GM18867 (cell line): ENCODE data around the gene SIAH2.

Experiments
- ATAC-seq: cut with Tn5 transposase; IDR thresholded peaks from one replicate; pipeline ENCODE4 v1.9.1; 2021; ENCODE audit warnings: mild to moderate bottlenecking, moderate library complexity; ENCODE audit not compliant: unreplicated experiment

SIAH2 gene

GRCh38 chr3:150736316-150736719, 26.7 kb downstream of the SIAH2 start:
- no peak for ATAC-seq

GRCh38 chr3:150734795-150735119, 28.2 kb downstream of the SIAH2 start:
- ATAC-seq: no peak

- ATAC-seq: no peak
Observed at GRCh38 chr3:150733936-150734794, 28.8 kb downstream of the SIAH2 start.

GRCh38 chr3:150733373-150733935, 29.5 kb downstream of the SIAH2 start:
- ATAC-seq: no peak

DNA sequence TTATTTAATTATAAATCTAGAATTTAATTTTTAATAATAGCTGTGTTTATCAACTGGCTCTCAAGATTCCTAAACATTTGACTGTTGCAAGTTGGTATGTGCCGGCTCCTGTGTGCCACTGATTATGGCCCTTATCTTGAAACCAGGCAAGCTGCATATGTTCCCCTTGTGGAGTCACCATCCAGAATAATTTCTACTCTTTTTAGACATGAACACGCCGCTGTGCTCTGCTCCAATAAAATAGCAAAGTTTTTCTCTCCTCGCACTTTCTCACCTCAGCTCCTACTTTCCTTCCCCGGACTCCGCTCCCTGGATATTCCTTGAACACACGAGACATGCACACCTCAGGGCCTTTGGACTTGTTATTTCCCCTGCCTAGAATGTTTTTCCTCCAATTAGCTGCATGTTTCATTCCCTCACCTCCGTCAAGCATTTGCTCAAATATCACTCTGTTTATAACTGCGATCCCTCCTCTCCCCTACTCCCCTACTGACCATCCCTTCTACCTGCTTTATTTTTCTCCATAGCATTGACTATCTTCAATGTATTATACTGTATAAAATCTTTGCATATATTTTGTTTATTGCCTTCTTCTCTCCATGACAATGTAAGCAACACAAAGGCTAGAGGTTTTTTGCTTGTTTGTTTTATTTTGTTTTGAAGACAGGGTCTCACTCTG, 33.1 kb downstream of the SIAH2 start:
- ATAC-seq: no peak

DNA sequence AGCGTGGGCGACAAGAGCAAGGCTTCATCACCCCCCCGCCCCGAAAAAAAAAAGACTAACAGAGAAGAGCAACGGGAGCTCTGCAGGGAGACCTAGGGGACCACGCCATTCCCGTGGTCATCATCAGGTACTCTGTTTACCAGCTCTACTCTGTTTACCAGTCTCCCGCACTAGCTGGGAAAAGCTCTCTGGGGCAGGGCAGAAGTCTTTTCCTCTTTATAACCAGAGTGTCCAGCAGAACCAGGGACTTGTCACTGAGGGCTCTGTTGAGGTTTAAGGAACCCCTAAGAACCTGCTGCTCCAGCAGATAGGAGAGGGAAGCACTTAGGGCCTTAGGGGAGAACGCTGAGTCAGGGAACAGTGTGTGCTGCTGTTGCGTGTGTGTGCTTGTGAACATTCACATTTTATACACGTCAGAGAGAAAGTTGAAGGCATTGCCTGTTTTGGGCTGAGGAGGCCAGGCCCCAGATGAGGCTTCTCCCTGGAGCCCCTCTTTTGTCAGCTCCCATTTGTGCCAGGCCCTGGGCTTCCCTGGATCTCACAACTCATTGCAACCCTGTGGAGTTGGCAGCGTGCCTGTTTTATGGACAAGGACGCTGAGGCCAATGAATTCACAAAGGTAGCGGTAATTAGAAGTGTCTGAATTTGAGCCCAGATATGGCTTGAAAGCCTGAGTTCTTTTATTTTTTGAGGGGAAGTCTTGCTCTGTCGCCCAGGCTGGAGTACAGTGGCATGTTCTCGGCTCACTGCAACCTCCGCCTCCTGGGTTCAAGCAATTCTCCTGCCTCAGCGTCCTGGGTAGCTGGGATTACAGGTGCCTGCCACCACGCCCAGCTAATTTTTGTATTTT, 35.1 kb downstream of the SIAH2 start:
- ATAC-seq: no peak

DNA sequence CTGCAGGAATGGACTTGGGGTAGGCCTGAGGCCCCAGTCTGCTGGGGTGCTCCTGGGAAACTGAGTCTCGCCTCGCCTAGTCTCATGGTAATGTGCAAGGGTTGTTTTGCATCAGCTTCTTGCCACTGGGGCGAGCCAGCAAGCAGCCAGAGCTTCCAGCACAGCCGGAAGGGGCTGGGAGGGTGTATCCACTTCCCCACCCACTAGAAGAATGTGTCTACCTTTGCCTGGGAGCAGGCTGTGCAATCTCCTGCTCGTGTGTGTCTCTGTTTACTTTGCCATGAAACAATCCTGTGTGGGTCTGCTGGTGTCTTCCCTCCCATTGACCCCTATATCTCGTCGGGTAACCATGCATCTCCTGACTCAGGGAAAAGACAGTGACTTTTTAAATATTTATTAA, 37.4 kb downstream of the SIAH2 start:
- ATAC-seq: no peak

DNA sequence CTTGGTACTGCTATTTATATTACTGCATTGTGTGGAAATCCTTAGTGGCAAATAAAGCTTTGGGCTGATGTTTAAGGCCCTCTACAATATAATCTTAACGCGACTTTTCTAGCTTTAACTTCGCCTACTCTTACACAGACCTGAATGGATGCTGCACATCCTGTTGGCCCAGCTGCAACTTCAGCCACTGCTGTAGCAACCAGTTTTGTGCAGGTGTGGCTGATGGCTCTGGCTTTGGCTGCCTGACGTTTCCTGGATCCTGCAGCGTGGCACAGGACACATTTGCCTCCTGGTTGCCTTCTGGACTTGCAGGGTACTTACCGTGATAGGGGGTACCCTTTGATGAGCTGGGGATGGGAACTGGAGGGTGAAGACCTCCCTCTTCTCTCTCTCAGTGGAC, 39.0 kb downstream of the SIAH2 start:
- no peak for ATAC-seq

GRCh38 chr3:150722267-150722666, 40.7 kb downstream of the SIAH2 start:
- ATAC-seq: no peak

DNA sequence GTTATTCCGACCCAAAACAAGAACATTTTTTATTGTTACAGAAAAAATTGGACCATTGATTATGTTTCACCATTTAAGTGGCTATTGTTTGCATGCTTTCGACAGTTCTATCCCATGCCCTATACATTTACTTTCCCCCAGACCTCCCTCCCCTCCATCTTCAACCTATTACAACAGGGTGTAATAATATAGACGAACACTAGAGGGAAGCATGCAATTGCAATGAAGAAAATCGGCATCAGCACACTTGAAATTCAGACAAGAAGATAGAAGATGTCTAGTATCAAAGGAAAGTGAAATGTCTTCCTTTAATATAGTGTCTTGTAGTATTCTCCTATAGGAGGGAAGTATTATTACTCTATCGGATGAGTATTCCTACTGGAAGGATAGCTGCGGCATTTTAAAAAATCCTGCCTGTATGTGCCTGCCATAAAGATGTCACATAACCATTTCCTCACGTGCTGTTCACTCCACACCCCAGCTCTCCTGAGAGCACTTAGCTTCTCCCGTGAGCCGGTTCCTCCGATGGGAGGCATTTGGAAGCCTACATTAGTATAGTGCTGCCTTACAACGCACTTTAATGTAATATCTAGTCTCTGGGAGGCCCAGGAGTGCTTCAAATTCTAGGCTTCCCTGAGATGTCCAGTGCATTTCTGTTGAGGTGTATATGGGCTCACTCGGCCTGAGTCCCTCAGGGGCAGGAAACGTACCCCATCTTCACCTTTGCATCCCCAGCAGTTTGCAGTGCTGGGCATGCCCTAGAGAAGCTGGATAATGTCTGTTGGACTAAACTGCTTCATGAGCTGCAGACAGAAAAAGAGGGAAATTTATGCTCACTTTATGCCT, 41.5 kb downstream of the SIAH2 start:
- ATAC-seq: peak; percentile 75

DNA sequence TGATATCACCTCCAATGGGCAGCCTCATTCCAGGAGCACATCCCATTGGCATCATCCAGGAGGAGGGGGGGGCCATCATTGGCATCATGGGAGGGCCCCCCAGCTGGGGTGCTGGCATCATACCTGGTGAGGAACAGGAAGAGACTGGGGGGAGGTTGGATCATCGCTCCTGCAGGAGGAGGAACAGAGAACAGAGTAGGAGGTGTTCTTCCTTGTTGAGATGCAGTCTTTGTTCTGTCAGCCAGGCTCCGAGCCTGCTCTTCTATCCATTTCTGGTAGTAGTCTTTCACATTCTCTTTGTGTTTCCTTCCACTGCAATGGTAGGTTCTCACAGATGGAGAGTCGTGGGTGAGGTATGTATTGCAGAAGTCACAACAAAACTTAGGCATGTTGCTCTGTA, 42.5 kb downstream of the SIAH2 start:
- ATAC-seq: no peak

- no peak for ATAC-seq
Observed at GRCh38 chr3:150710097-150710496, 52.9 kb downstream of the SIAH2 start.

- peak; percentile 99 for ATAC-seq
Observed at GRCh38 chr3:150703756-150704344, 59.1 kb downstream of the SIAH2 start, which contains the start of gene ERICH6. TSS of gene ERICH6 (minus strand) at chr3:150703920. CDS start at chr3:150703898, 22 bp downstream.

GRCh38 chr3:150703299-150703755, 59.6 kb downstream of the SIAH2 start:
- peak; percentile 36 for ATAC-seq

DNA sequence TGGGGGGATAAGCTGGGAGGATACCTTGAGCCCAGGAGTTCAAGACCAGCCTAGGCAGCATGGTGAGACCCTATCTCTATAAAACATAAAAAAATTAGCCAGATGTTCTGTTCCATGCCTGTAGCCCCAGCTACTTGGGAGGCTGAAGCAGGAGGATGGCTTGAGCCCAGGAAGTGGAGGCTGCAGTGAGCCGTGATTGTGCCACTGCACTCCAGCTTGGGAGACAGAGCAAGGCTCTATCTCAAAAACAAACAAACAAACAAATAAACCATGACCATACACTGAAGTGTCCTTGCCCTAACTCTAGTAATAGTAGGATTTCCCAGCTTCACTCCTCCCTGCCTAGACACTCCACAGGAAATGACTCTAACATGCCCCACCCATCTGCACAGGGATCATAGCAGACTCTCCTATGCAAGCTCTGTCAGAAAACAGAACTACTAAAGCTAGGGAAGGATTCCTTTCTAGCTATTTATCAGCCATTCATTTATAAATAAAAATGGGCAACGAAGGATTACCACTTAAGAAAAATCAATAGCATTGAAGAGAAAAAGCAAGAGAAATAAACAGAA, 63.8 kb downstream of the SIAH2 start:
- ATAC-seq: no peak

GRCh38 chr3:150697646-150698045, 65.3 kb downstream of the SIAH2 start:
- no peak for ATAC-seq

- no peak for ATAC-seq
Observed at GRCh38 chr3:150691414-150692040, 71.4 kb downstream of the SIAH2 start.
